GM19238 (cell line): ENCODE measurements around the gene GRK1.

Source experiments
- DNase-seq: peaks from one replicate; pipeline ENCODE4 v3.0.0; 2011; ENCODE audit warnings: low spot score; ENCODE audit not compliant: insufficient read length

Gene GRK1

DNA sequence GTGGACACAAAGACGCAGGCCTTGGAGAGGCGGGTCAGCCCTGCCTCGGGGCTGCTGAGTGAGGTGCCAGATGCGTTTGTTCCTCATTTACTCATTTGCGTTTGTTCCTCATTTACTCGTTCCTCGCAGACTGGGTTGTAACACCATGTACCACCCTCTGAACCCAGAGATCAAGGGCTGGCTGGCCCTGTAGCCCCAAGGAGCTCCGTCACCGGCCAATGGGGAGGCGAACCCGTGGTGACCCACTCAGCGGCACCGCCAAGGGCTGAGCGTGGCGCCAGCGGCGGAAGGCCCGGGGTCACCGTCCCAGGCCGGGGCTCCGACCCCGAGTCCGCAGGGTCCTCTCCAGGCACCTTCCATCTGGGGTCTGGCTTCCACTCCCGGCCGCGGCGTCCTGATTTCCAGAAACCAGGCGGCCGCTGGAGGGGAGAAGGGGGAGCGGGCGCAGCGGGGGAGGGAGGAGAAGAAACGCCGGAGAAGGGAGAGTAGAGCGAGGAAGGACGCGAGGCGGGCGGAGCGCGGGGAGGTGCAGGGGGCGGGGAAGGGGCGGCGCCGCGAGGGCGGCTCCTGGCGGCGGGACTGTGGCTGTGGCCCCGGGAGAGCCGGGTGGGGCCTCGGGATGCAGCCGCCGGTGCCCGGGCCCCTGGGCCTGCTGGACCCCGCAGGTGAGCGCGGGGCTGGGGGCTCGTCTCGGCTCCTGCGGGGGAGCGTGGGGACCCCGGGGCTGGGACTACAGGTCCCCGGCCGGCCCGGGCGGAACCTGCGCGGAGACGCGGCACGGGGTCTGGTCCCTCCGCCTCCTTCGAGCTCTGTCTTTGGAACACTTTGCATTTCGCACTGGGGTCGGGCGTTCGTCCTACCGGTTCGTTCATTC, 91.9 kb downstream of the GRK1 start, which contains the start of gene TMEM255B:
TSS of gene TMEM255B (plus strand) at position 576 of the 874 bp plus-strand sequence. CDS start at position 620, 44 bp downstream.
- peak; percentile 91 for DNase-seq

DNA sequence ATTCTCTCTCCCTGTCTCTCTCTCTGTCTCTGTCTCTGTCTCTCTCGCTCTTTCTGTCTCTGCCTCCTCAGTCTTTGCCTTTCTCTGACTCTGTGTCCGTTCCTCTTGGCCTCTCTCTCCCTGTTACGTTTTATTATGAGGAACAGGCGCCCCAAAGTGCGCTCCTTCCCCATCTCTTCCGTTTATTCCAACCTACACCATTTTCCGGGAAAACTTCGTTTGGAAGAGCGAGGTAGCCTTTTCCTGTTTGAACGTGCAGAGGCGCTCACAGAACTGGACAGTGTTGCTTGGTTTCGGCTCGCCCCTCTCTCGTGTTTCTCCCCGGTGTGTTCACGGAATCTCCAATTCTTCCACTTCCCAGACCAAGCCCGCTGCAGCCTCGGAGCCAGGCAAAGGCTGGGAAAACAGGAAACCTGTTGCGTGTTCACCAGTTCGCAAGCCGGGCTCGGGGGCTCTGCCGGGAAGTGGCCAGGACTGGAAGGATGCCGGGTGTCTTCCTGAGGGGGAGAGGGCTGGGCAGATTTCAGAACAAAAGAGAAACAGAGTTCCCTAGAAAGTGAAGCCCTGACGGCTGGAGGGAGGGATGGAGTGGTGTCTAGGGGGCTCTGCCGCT, 92.6 kb downstream of the GRK1 start:
- DNase-seq: no peak

DNA sequence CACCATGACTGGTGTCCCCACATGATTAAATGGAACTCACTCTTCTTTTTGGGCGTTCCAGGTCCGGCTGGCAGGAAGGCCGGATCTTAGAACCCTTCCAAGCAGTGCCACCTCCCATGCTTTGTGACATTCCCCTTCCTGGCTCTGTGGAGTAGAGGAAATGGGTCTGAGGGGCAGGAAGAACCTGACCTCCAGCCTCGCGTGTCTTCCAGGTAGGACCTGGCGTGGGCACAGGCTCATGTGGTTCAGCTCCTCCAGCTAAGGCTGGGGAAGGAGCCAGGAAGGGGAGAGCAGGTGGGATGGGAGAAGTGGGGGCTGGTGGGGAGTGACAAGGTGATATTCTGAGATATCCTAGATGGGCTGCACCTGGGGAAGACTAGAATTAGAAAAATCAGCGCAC, 94.1 kb downstream of the GRK1 start:
- no peak for DNase-seq

DNA sequence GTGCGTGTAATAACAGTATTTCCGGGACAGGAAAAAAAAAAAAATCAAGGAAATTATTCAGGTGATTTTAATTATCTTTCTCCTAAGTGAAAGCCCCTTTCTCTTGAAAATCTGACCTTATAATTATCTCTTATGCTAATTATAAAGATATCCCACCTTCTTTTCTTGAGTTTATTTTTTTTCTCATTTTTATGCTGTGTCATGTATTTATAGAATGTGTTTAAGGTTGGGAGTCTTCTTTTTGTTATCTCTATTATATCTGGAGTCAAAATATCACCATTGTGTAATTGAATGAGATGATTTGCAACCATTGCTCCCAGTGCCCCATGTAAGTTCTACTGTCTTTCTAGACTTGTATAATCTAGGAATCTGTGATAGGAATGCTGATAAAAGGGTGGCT, 95.1 kb downstream of the GRK1 start:
- no peak for DNase-seq

DNA sequence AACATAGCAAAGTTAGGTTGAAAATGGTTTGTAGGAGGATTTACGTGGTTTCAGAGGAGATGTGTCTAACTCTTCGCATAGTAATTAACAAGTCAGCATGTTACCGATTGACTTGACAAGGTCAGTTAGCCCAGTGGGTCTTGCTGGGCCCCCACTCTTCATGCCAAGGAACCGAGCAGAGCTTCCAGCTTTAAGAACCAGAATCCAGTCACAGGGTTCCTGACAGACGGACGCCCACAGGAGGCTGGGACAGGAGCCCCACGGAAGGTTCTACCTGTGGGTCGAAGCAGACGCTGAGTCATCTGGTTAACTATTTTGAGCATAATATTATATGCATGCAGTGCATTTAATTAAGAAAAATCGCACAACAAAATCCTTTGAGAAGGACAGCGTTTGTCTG, 95.5 kb downstream of the GRK1 start:
- DNase-seq: no peak

DNA sequence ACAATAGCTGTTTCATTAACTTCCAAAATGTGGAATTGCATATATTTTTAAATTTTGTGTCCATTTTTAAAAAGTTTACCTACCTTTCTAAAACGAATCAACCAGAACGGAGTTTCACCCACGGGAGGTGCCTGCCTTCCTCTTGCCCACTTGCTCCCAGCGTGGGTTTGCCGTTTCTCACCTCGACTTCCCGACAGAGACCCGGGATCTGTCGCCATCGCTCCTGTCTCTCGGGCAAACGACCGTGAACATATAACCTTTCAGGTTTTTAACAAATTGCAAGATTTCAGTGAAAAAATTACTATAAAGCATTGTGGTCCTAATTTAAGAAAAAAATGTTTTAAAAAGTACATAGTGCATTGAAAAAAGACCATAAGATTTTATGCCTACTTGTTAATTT, 96.2 kb downstream of the GRK1 start:
- DNase-seq: no peak

DNA sequence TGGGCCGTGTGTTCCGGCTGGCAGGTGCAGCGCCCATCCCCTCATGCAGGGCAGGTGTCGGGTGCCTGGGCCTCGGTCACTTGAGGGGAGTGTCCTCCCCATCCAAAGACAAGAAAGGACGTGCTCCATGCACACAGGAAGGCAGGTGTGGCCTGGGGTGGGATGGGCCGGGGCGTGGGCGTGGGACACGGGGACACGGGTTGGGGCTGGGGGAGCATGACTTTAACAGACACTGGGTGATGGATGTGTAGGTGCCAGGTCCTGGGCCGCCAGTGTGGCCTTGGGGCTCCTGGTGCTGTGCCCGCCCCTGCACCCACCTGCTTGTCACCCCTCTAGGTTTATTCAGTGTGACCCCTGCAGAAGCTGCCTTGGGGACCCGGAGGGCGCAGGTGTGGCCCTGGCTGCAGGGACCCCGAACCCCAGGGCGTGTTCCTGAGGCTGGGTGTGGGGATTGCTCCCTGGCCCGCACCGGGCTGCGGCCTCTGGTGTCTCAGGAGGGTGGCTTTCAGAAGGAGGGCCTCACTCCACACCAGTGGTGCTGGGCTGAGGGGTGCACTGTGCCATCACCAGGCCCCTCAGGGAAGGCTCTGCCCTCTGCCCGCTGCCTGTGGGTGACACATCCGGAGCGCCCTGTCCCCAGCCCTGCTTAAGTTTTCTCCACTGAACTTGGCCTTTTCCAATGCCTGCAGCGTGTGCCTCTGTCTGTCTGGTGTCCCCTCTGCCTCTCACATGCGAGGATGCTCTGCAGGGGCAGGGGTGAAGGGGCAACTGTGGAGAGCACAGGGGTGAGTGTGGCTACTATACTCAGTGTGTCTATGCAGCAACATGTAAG, 97.2 kb downstream of the GRK1 start:
- DNase-seq: no peak

DNA sequence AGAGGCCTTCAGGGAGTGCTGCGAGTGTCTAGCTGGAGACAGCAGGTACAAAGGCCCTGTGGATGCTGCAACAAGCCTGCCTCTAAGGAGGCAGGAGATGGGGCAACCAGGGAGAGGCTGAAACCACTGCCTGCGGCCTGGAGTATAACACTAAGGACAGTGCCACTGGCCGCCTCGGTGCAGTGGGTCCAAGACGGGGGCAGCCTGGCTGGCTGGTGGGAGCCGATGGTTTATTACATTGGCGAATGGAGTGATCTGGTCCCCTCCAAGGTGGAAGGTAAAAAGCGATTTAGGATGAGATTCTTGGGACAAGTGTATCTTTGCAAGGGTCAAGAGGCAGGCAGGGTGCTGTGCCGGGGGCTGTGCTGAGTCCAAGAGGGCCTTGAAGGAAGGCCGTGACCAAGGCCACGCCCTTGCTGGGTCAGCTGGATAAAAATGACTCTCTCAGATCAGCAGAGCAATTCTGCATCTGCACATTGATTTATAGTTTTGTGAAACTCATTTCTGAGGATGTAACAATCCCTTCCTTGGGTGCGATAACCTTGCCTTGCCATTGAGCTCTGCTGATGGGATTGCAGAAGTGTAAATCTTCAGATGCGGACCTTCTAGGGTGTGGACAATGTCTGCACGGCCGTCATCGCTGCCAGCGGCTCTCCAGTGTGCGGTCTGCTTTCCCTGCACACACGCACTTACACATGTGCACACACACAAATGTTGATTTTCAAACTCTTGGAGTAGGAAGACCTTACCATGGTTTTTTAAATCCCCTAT, 98.0 kb downstream of the GRK1 start:
- DNase-seq: no peak

DNA sequence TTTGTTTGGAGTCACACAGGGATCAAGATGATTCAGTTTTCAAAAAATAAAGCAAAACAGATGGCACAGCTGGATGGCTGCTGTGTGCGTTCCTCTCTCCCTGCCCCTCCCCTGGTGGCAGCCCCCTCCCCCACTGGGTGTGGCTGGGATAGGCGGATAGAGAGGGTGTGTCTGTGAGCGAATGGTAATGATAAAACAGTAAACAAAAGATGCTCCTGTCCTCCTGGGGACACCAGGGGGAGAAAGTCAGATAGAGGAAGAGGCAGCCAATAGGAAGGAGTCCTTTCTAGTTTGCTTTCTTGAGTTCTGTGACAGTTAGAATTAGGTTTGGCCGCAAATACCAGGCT, 98.5 kb downstream of the GRK1 start:
- no peak for DNase-seq

DNA sequence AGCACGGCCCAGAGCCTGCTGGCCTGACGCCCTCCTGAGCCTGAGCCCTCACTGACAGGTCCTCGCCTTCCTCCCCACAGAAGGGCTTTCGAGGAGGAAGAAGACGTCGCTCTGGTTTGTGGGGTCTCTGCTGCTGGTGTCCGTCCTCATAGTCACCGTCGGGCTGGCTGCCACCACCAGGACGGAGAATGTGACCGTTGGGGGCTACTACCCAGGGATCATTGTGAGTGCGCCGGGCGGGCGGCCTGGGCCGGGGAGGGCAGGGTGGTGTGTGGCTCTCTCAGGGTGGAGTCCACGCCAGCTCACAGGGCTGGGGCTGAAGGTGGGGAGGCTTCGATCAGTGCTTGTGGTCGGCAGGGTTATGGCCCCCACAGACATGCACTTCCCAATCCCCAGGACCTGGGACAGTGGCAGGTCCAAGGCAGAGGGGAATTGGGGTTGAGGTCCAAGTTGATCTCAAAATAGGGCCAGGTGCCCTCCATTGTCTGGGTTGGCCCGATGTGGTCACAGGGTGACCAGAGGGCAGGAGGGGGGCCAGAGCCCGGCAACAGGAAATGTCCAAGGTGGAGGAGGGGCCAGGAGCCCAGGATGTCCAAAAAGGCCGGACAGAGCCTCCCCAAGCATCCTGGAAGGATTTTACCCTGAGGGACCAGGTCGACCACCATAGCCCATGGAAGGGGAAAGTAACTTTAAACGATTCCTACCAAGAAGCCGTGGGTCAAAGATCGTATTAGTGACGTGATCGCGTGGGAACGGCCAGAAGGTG, 99.2 kb downstream of the GRK1 start:
- no peak for DNase-seq

DNA sequence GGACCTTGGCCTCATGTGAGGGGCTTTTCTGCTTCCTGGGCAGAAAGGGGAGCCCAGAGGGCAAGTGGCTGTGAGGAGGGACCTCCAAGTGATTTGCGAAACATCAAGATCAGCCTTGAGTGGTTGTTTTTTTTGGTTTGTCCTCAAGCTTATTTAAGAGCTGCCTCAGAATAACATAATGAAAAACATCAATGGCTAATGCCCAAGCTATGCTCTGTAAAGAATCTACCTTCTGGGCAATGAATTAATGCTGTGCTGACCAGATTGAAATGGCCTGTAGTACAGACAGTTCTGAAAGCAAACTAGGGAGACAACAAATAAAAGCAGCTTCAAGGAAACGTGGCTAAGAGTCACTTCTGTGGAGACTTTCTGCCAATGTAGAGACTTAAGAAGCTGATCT, 100.3 kb downstream of the GRK1 start:
- no peak for DNase-seq

DNA sequence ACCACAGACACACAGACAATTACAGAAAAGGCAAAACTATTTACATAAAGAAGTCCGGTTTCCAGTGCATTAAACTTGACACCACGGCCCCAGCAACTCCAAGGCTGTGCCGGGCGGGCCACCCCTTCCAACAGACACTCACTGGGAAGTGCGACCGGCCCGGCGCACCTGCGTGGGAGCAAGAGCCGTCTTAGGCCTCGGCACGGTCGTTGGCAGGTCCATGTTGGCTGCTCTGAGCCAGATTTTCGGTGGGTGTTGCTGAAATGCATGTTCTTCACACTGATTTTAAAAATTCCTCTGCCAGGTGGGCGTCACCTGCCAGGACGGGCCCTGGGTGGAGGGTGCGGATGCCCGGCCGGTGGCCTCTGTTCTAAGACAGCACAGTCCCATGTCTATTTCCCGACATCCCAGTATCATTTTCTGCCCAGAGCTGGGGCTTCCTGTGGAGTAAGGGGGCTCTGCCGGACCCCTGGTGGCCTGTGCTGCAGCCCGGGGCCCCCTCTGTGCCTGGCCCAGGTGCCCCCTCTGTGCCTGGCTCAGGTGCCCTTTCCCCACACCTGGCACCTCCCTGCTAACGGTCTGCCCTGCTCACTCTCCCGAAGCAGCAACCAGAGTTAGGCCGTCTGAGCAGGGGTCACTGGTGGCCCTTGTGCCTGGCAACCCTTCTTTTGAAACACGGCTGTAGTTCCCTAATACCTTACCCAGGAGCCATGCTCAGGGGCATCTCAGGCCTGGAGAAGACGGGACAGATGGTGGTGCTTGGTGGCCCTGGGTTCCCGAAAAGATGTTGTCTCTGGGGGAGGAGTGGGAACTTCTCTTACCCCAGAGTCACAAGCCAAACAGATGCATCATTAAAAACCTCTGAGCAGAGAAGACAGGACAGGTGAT, 101.2 kb downstream of the GRK1 start:
- DNase-seq: no peak

DNA sequence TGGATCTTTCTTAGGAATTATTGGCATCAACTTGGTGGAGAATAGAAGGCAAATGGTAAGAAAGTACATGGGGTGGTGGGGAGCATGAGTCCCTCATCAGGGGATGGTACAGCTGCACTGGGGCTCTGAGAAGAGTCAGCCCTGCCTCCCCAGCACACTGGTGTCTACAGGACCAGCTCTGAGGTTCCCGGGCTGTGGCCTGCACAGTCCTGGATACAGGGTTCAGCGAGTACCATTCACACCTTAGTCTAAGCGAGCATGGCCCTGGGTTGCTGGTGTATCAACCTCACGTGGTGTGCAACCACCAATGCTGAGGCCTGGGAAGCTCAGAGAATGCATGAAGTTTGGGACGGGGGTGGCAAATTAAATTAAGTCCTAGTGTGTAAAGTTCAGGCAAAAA, 102.1 kb downstream of the GRK1 start:
- DNase-seq: no peak

DNA sequence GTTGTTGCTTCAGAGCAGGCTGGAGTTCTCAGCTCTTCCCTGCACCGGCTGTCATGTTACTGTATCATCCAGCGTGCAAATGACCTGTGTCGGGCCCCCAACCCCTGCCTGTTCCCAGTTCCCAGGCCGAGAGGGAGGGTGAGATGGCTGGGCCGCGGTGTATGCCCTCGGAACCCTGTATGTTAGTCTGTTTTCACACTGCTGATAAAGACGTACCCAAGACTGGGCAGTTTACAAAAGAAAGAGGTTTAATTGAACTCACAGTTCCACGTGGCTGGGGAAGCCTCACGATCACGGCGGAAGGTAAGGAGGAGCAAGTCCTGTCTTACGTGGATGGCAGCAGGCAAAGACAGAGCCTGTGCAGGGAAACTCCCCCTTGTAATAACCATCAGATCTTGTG, 102.9 kb downstream of the GRK1 start:
- no peak for DNase-seq

DNA sequence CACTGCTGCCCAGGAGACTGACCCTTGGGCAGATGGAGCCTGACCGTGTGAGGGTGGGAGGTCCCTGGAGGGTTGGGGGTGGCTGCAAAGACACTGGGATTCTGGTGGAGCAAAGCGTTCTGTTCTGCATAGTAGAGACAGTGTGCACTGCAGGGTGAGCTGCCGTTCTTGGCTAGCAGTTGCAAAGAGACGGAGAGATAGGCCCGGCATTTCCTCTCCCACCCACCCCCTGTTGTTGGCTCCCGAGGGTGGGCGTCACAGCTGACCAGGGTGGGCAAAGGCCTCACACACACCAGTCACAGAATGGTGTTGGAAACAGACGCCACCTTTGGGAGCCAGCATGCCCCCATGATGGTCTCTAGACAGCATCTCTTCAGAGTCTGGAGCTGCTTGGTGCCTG, 103.4 kb downstream of the GRK1 start:
- DNase-seq: no peak

DNA sequence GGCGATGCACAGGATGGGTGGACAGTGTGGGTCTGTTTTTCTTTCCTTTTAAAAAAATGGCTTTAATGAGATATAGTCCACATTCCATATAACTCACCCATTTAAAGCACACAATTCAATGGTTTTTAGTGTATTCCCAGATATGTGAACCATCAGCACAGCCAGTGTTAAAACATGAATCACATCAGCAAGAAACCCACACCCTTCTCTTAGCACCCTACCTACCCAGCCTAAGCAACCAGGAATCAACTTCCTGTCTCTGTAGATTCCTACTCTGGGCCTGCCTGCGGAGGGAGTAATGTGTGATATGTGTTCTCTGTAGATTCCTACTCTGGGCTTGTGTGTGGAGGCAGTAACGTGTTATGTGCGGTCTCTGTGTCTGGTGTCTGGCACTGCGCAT, 103.9 kb downstream of the GRK1 start:
- DNase-seq: no peak

DNA sequence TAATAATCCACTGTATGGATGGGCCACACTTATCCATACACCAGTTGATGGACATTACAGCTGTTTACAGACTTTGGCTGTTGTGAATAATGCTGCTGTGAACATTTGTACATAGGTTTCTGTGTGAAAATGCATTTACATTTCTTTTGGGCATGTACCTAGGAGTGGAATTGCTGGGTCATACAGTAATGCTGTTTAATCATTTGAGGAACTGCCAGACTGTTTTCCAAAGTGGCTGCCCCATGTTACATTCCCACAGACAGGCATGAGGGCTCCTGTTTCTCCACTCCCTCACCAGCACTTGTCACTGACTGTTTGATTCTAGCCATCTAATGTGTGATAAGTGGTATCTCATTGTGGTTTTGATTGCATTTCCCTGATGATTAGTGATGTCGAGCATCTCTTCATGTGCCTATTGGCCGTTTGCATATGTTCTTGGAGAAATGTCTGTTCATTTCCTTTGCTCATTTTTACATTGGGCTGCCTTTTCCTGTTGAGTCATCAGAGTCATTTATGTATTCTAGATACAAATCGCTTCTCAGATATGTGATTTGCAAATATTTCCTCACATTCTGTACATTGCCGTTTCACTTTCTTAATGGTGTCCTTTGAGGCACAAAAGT, 104.8 kb downstream of the GRK1 start:
- no peak for DNase-seq

DNA sequence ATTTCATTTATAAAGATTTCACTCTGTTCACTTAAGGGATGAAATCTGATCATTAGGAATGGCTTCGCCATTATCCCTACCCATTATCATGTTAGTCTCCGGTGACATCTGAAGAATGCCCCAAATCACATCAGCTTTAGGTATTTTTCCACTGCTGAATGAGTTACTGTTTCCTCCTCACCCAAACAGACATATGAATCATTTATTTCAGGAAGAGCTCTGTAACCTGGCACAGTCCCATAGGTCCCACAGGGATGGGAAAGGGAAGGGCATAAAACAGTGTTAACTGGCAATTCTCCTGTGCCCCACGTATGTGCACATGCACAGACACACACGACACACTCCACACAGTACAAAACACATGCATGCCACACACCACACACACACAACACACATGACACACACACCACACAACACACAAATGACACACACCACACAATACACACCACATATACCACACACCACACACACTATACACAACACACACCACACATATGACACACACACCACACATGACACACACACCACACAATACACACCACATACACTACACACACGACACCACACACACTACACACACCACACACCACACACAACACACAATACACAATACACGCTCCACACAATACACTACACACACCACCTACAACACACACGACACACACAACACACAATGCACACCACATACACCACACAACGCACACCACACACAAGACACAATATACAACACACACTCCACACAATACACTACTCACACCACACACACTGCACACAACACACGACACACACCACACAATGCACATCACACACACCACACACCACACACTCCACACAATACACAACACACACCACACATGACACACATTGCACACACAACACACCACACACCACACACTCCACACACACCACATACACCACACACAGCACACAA, 107.4 kb downstream of the GRK1 start:
- DNase-seq: no peak
